Epithelial cell of proximal tubule (primary cell): ENCODE data around the gene TMPRSS13. TPM values are rescaled to one million over a fixed set of nuclear protein-coding genes. Genes with fewer than 3 reads are reported as not detected.

Source experiments
- DNase-seq: peaks from one replicate; pipeline ENCODE4 v3.0.0-alpha.2; 2011; ENCODE audit warnings: low read depth
- H3K4me3 ChIP-seq: 2 replicates; pipeline ENCODE4 v1.5.1; 2011; ENCODE audit warnings: low read depth, mild to moderate bottlenecking, low read length
- CTCF ChIP-seq: conservative IDR thresholded peaks from 2 replicates; pipeline ENCODE4 v1.5.1; 2012; ENCODE audit warnings: low read depth, mild to moderate bottlenecking, low read length
- total RNA-seq: library from RNA; depleted of rRNA; stranded (reverse); fragments of >200 nt; gene quantifications from 2 replicates; pipeline ENCODE4 v1.2.3, GENCODE V29; 2015

Gene TMPRSS13
- total RNA-seq, 1 donor from 2014 or later: 0.63 TPM

GRCh38 chr11:117907276-117908108 lies 21.7 kb downstream of the TMPRSS13 start:
- TF ChIP-seq CTCF: no peak
- DNase-seq: peak; percentile 82
- H3K4me3 ChIP-seq: peak overlapping the region; percentile 35

- H3K4me3 ChIP-seq: no peak overlapping the region
Measured at GRCh38 chr11:117906710-117907109, 22.5 kb downstream of the TMPRSS13 start.

GRCh38 chr11:117906126-117906525 lies 23.1 kb downstream of the TMPRSS13 start:
- no peak for DNase-seq
- H3K4me3 ChIP-seq: no peak overlapping the region
- TF ChIP-seq CTCF: no peak

More at GRCh38 chr11:117906710-117907109, 22.5 kb downstream of the TMPRSS13 start:
- DNase-seq: no peak
- TF ChIP-seq CTCF: no peak

DNA sequence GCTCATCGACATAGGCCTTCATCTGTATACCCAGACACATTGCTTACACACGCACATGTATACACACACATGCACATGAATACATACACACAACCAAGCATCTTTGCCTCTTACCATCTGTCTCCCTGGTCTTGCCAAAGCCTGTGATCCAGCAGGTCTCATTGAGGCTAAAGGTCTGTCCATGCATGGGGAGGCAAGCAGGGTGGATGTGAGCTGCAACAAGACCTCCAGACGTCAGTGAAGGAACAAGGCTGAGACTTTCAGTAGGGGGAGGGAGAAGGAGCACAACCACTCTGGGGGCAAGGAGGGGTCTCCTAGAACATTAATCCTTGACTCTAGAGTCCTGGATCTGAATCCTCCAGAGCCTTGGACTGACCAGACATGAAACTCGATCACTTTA lies 23.7 kb downstream of the TMPRSS13 start:
- no peak for TF ChIP-seq CTCF
- no peak overlapping the region for H3K4me3 ChIP-seq
- no peak for DNase-seq

- no peak for DNase-seq
- no peak for TF ChIP-seq CTCF
- no peak overlapping the region for H3K4me3 ChIP-seq
Measured at GRCh38 chr11:117903505-117904382, 25.5 kb downstream of the TMPRSS13 start.

DNA sequence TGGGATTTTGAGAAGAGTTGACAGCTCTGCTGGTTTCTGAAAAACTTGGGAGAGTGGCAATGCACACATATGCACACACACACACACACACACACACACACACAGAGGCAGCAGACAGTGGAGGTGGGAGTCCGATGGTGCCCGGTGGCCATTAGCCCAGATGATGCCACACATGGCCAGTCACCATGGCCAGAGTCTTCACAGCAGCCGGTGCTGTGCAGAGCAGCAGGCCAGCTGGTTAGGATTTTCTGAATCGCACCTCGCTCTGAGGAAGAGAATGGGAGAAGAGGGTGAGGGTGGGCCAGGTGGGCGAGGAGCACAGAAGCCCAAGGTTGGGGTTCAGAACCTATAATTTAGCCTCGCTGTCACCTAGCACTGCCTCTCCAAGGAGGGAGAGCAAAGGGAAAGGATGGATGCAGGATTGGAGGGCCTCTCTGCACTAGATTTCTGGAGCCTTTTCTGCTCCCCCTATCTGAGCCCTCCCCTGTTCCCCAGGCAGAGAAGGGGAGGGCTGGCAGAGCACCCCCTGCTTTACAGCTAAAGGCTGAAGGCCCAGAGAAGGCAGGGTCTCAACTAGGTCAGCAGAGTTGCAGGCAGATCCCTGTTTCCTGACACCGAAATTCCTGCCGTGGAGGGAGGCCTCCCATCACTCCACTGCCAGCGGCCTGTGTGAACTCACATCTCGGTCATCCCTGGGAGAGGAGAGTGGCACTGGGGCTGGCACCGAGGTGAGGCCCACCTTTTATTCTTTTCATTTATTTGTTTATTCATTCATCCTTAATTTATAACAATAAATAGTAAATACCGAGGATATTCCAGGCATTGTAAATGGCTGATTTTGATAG lies 27.0 kb downstream of the TMPRSS13 start:
- no peak overlapping the region for H3K4me3 ChIP-seq
- no peak for DNase-seq
- no peak for TF ChIP-seq CTCF
